GM12878 (cell line): ENCODE data around the gene RTEL1. TPM values are rescaled to one million over a fixed set of nuclear protein-coding genes. Genes with fewer than 3 reads are reported as not detected.

Experiments
- BCL11A ChIP-seq: IDR thresholded peaks from 2 replicates; pipeline ENCODE4 v1.6.1; 2011; ENCODE audit warnings: low read depth, low read length
- BRCA1 ChIP-seq: IDR thresholded peaks from 2 replicates; pipeline ENCODE4 v1.6.1; 2011; ENCODE audit warnings: low read depth, low read length, improper control_type of control experiment
- CBFB ChIP-seq: IDR thresholded peaks from 2 replicates; pipeline ENCODE4 v1.6.1; 2016; ENCODE audit warnings: antibody characterized with exemption, low read depth
- CEBPB ChIP-seq, 2 experiments: fragments of 150-350 bp in 1 of 2; IDR thresholded peaks; 2 replicates each; pipeline ENCODE4 v1.6.1; 2012 to 2014; ENCODE audit warnings: low read depth in 2 of 2, low read length in 2 of 2, borderline replicate concordance in 1 of 2, inconsistent platforms in 1 of 2
- EZH2 ChIP-seq: IDR thresholded peaks from 2 replicates; pipeline ENCODE4 v1.6.1; 2012; ENCODE audit warnings: low read depth, mild to moderate bottlenecking, control low read depth, inconsistent platforms, low read length, borderline replicate concordance; ENCODE audit not compliant: control insufficient read depth
- GABPA ChIP-seq: IDR thresholded peaks from 2 replicates; pipeline ENCODE4 v1.6.1; 2014; ENCODE audit warnings: antibody characterized with exemption, low read depth, mild to moderate bottlenecking, inconsistent platforms
- IKZF2 ChIP-seq, 2 experiments: fragments of 450-650 bp; IDR thresholded peaks; 2 replicates each; pipeline ENCODE4 v1.6.1; 2017; ENCODE audit warnings: mild to moderate bottlenecking in 2 of 2, moderate library complexity in 2 of 2
- IRF3 ChIP-seq: fragments of 450-650 bp; IDR thresholded peaks from 2 replicates; pipeline ENCODE4 v1.6.1; 2014; ENCODE audit warnings: mild to moderate bottlenecking
- MTA3 ChIP-seq: IDR thresholded peaks from 2 replicates; pipeline ENCODE4 v1.6.1; 2012; ENCODE audit warnings: low read length, inconsistent platforms, borderline replicate concordance
- MXI1 ChIP-seq: fragments of 150-350 bp; IDR thresholded peaks from 2 replicates; pipeline ENCODE4 v1.6.1; 2011; ENCODE audit warnings: low read depth, mild to moderate bottlenecking, inconsistent platforms, low read length, improper control_type of control experiment
- MYB ChIP-seq: fragments of 150-350 bp; IDR thresholded peaks from 2 replicates; pipeline ENCODE4 v1.6.1; 2014; ENCODE audit warnings: mild to moderate bottlenecking, low read depth, low read length, borderline replicate concordance
- MYC ChIP-seq: IDR thresholded peaks from 2 replicates; pipeline ENCODE4 v1.6.1; 2011; ENCODE audit warnings: mild to moderate bottlenecking, low read length, moderate library complexity, inconsistent platforms; ENCODE audit not compliant: insufficient read depth, insufficient replicate concordance, insufficient read length, severe bottlenecking
- NFIC ChIP-seq: IDR thresholded peaks from 2 replicates; pipeline ENCODE4 v1.6.1; 2012; ENCODE audit warnings: low read depth, mild to moderate bottlenecking, inconsistent platforms, low read length, moderate library complexity
- NFXL1 ChIP-seq: fragments of 450-650 bp; IDR thresholded peaks from 2 replicates; pipeline ENCODE4 v1.6.1; 2017; ENCODE audit warnings: antibody characterized with exemption, mild to moderate bottlenecking, borderline replicate concordance
- POU2F2 ChIP-seq: IDR thresholded peaks from 3 replicates; pipeline ENCODE4 v1.6.1; 2011; ENCODE audit warnings: low read depth, mild to moderate bottlenecking, low read length, borderline replicate concordance
- RAD21 ChIP-seq: IDR thresholded peaks from 2 replicates; pipeline ENCODE4 v1.6.1; 2011; ENCODE audit warnings: mild to moderate bottlenecking, low read depth, low read length, moderate library complexity; ENCODE audit not compliant: insufficient read depth
- RFX5 ChIP-seq: IDR thresholded peaks from 2 replicates; pipeline ENCODE4 v1.6.1; 2011; ENCODE audit warnings: low read depth, low read length, improper control_type of control experiment
- TAF1 ChIP-seq: IDR thresholded peaks from 2 replicates; pipeline ENCODE4 v1.6.1; 2011; ENCODE audit warnings: mild to moderate bottlenecking, low read depth, low read length, borderline replicate concordance
- YY1 ChIP-seq: IDR thresholded peaks from 2 replicates; pipeline ENCODE4 v1.6.1; 2011; ENCODE audit warnings: low read depth, mild to moderate bottlenecking, low read length
- ZBTB40 ChIP-seq: fragments of 450-650 bp; IDR thresholded peaks from 2 replicates; pipeline ENCODE4 v1.6.1; 2016; ENCODE audit warnings: mild to moderate bottlenecking, moderate library complexity, borderline replicate concordance
- polyA plus RNA-seq, 11 experiments: library from polyadenylated mRNA; depleted of rRNA in 4 of 11; unstranded in 6 of 11; stranded (reverse) in 5 of 11; fragments of >200 nt; fragmentation: Nextera tagmentation in 4 of 11; fragmentation: Illumina TruSeq in 1 of 11; extraction: Ambion mirVana in 4 of 11; extraction: Trizol in 1 of 11; gene quantifications; 1 replicate in 1 of 11; 2 replicates in 10 of 11; pipeline versions ENCODE4 v1.2.1 to v1.2.3, GENCODE V29; 2011 to 2016; ENCODE audit warnings: inconsistent platforms in 2 of 11, missing spikeins in 2 of 11, low read depth in 1 of 11
- total RNA-seq, 4 experiments: library from RNA; depleted of rRNA in 3 of 4; stranded (reverse); fragments of >200 nt in 3 of 4; fragmentation: Illumina TruSeq in 1 of 4; extraction: Trizol in 1 of 4; gene quantifications; 2 replicates each; pipeline versions ENCODE4 v1.2.1 to v1.2.3, GENCODE V29; 2013 to 2021
- TF ChIP-seq, protein P1 (sequence below): fragments of 450-650 bp; IDR thresholded peaks from 2 replicates; pipeline ENCODE4 v1.6.1; 2017; ENCODE audit warnings: mild to moderate bottlenecking
- TF ChIP-seq, protein P2 (sequence below): fragments of 450-650 bp; IDR thresholded peaks from 2 replicates; pipeline ENCODE4 v1.6.1; 2016; ENCODE audit warnings: mild to moderate bottlenecking

Gene RTEL1
- total and polyA plus RNA-seq, 10 of the 15 experiments (the other 5 are each of a cell fraction or from before 2014, with no cell fraction given) = 0.40 to 37.2 (median 15.6) TPM; not detected in 1

GRCh38 chr20:63641792-63642523 lies 16.2 kb upstream of the RTEL1 start (continued):
- TF ChIP-seq IRF3 = no peak
- 0 out of 2 replicates have a peak, but pooled peaks have one; percentile 1 for TF ChIP-seq TAF1
- TF ChIP-seq RFX5 = no peak
- TF ChIP-seq EZH2 = no peak
- peak; percentile 58; the same call in 1 of the 2 replicates for TF ChIP-seq NFXL1
- TF ChIP-seq YY1 = peak; percentile 76
- TF ChIP-seq GABPA = no peak
- no peak for TF ChIP-seq ZBTB40
- TF ChIP-seq RAD21 = peak; percentile 44
- TF ChIP-seq NFIC = no peak
- TF ChIP-seq BRCA1 = no peak
- TF ChIP-seq IKZF2 (IDR thresholded peaks at IDR 0.05) = no peak
- no peak for TF ChIP-seq POU2F2
- no peak for TF ChIP-seq BCL11A
- no peak for TF ChIP-seq MTA3
- no peak for TF ChIP-seq CEBPB (IDR thresholded peaks at IDR 0.05; ENCODE audit: borderline replicate concordance in 1 of 2, low read depth in 2 of 2, low read length in 2 of 2)
- TF ChIP-seq MYB = no peak
- TF ChIP-seq, protein P1, sequence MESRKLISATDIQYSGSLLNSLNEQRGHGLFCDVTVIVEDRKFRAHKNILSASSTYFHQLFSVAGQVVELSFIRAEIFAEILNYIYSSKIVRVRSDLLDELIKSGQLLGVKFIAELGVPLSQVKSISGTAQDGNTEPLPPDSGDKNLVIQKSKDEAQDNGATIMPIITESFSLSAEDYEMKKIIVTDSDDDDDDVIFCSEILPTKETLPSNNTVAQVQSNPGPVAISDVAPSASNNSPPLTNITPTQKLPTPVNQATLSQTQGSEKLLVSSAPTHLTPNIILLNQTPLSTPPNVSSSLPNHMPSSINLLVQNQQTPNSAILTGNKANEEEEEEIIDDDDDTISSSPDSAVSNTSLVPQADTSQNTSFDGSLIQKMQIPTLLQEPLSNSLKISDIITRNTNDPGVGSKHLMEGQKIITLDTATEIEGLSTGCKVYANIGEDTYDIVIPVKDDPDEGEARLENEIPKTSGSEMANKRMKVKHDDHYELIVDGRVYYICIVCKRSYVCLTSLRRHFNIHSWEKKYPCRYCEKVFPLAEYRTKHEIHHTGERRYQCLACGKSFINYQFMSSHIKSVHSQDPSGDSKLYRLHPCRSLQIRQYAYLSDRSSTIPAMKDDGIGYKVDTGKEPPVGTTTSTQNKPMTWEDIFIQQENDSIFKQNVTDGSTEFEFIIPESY = no peak
- TF ChIP-seq, protein P2, sequence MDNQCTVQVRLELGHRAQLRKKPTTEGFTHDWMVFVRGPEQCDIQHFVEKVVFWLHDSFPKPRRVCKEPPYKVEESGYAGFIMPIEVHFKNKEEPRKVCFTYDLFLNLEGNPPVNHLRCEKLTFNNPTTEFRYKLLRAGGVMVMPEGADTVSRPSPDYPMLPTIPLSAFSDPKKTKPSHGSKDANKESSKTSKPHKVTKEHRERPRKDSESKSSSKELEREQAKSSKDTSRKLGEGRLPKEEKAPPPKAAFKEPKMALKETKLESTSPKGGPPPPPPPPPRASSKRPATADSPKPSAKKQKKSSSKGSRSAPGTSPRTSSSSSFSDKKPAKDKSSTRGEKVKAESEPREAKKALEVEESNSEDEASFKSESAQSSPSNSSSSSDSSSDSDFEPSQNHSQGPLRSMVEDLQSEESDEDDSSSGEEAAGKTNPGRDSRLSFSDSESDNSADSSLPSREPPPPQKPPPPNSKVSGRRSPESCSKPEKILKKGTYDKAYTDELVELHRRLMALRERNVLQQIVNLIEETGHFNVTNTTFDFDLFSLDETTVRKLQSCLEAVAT = no peak
- TF ChIP-seq MXI1 = 0 out of 2 replicates have a peak, but pooled peaks have one; percentile 20
- no peak for TF ChIP-seq CBFB
- no peak for TF ChIP-seq MYC
